ENCODE measurements around the gene UBE2F. TPM values are rescaled to one million over a fixed set of nuclear protein-coding genes. Genes with fewer than 3 reads are reported as not detected.

The UBE2F gene
- total RNA-seq, 1 experiment from 2014 or later: 116 TPM

DNA sequence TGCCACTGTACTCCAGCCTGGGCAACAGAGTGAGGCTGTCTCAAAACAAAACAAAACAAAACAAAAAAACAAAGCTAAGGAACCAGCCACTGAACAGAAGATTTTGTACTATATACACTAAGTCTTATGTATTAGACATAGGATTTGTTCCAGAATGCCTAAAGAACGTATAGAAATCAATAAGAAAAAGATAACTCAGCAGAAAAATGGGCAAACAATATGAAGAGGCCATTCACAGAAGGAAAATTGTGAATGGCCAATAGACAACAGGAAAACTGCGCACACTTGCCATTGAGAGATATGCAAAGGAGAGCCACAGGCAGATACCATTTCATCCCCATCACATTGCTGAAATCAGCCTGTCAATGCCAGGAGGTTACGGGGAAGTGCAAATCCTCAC, 14.9 kb upstream of the UBE2F start:
- BruUV-seq (replicated peaks): no TSS peak
- POLR2A ChIA-PET: interaction anchor here (0.7 kb wide), 2 partner anchors 15 to 87 kb away, joined by 3 read pairs; no protein-coding TSS in a partner anchor
- no peaks in the 10 kb centered on the region for H3K36me3 Mint-ChIP-seq (ENCODE audit: insufficient read depth, unreplicated experiment)
- H3K9me3 Mint-ChIP-seq (ENCODE audit: unreplicated experiment): peaks cover 4% of the 10 kb centered on the region
- no peak overlapping the region for H3K4me3 Mint-ChIP-seq (ENCODE audit: unreplicated experiment)
- no peak overlapping the region for H3K27ac Mint-ChIP-seq (ENCODE audit: low read depth, unreplicated experiment)
- no peaks in the 10 kb centered on the region for H3K27me3 Mint-ChIP-seq (ENCODE audit: insufficient read depth, unreplicated experiment)
- CTCF ChIA-PET: no interaction called here
- TF ChIP-seq, protein P1, sequence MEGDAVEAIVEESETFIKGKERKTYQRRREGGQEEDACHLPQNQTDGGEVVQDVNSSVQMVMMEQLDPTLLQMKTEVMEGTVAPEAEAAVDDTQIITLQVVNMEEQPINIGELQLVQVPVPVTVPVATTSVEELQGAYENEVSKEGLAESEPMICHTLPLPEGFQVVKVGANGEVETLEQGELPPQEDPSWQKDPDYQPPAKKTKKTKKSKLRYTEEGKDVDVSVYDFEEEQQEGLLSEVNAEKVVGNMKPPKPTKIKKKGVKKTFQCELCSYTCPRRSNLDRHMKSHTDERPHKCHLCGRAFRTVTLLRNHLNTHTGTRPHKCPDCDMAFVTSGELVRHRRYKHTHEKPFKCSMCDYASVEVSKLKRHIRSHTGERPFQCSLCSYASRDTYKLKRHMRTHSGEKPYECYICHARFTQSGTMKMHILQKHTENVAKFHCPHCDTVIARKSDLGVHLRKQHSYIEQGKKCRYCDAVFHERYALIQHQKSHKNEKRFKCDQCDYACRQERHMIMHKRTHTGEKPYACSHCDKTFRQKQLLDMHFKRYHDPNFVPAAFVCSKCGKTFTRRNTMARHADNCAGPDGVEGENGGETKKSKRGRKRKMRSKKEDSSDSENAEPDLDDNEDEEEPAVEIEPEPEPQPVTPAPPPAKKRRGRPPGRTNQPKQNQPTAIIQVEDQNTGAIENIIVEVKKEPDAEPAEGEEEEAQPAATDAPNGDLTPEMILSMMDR (IDR thresholded peaks at IDR 0.05; ENCODE audit: unreplicated experiment): no peak
- no peak for DNase-seq (ENCODE audit: unreplicated experiment)
- intact Hi-C loops (cut with micrococcal nuclease): no loop called here
- no peaks in the 10 kb centered on the region for H3K4me1 Mint-ChIP-seq (ENCODE audit: insufficient read depth, unreplicated experiment)

DNA sequence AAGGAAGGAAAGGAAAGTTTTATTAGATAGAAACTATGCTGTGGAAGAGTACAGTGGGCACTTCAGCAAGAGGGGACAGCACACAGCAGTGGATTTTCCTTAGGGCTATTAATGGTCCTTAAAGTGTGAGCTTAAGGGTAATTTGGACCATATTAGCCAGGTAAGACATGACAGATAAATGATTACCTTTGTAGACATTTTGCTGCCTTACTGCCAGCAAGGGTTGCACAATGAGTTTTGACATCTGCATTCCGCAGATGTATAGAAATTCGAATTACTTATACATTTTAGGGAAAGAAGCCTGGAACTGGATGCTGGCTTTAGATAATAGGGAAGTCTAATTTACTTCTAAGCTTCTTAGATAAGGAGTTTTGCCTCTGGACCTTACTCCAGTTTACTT, 14.0 kb upstream of the UBE2F start:
- BruUV-seq (replicated peaks): no TSS peak
- Mint-ChIP-seq H3K27me3 (ENCODE audit: insufficient read depth, unreplicated experiment) (no peaks in the 10 kb centered on the region), H3K4me3 (ENCODE audit: unreplicated experiment) (no peak overlapping the region), H3K36me3 (ENCODE audit: insufficient read depth, unreplicated experiment) (no peaks in the 10 kb centered on the region), H3K4me1 (ENCODE audit: insufficient read depth, unreplicated experiment) (peaks cover 6% of the 10 kb centered on the region), H3K9me3 (ENCODE audit: unreplicated experiment) (no peaks in the 10 kb centered on the region), H3K27ac (ENCODE audit: low read depth, unreplicated experiment) (no peak overlapping the region)
- intact Hi-C loops (cut with micrococcal nuclease): no loop called here
- CTCF ChIA-PET: no interaction called here
- TF ChIP-seq, protein P1 (IDR thresholded peaks at IDR 0.05; ENCODE audit: unreplicated experiment): no peak
- DNase-seq (ENCODE audit: unreplicated experiment): no peak
- POLR2A ChIA-PET: interaction anchor here (0.6 kb wide), 1 partner anchor 10 kb away, joined by 4 read pairs; no protein-coding TSS in a partner anchor

DNA sequence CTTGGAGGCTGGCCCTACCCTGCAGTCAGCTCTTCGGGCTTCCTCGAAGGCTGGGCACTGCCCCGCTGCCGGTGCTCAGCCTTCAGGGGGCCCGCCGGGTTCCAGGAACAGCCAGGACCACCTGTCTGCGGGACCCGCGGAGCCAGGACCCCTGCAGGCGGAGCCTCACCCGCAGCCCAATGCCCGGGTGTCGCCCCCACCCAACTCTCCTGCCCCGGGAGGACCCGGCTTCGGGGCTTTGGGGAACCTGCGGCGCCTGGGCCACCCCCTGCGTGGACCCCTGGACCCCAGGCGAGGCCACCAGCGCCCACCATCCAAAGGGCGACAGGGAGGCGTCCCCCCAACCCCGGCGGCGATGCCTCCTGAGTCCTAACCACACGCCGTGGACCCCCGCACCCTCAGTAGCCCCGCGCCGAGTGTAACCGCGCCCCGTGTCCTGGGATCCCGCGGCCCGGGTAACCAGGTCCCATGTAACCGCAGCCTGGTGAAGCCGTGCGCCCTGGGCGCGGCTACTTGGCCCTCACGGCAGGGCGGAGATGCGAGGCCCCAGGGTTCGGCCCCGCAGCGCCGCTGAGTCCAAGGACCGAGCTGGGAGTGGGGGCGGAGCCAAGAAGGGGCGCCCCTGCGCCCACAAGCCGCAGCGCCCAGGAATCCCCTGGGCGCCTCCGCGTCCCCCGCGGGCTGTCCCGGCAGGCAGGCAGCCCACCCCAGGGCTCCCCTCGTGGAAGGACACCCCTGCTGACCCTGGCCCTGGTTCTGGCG, 11.0 kb upstream of the UBE2F start:
- ChIA-PET POLR2A (interaction anchor here (1.0 kb wide), 1 partner anchor 57 kb away, joined by 3 read pairs; no protein-coding TSS in a partner anchor), CTCF (no interaction called here)
- H3K4me1 Mint-ChIP-seq (ENCODE audit: insufficient read depth, unreplicated experiment): peaks cover 6% of the 10 kb centered on the region
- H3K9me3 Mint-ChIP-seq (ENCODE audit: unreplicated experiment): no peaks in the 10 kb centered on the region
- no peak overlapping the region for H3K27ac Mint-ChIP-seq (ENCODE audit: low read depth, unreplicated experiment)
- TF ChIP-seq, protein P1 (IDR thresholded peaks at IDR 0.05; ENCODE audit: unreplicated experiment): no peak
- H3K36me3 Mint-ChIP-seq (ENCODE audit: insufficient read depth, unreplicated experiment): no peaks in the 10 kb centered on the region
- H3K4me3 Mint-ChIP-seq (ENCODE audit: unreplicated experiment): no peak overlapping the region
- no peak for DNase-seq (ENCODE audit: unreplicated experiment)
- intact Hi-C loops (cut with micrococcal nuclease): no loop called here
- BruUV-seq (replicated peaks): no TSS peak
- no peaks in the 10 kb centered on the region for H3K27me3 Mint-ChIP-seq (ENCODE audit: insufficient read depth, unreplicated experiment)

DNA sequence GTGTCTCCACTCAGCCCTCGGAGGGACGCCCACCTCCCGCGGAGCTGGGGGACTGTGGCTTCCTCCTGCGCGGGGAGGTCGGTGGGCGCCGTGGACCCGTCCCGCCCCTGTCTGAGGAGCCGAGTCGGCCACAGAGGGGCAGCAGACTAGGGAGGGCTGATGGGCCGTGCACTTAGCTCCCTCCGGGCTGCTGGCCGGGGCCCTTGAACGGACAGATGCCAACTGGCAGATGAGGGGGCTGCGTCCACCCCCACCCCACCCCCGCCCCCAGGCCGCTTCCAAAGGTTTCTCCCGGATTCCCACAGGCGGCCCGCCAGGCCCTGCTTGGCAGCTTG, 10.4 kb upstream of the UBE2F start:
- CTCF ChIA-PET: interaction anchor here (0.7 kb wide), 1 partner anchor 34 kb away, joined by 3 read pairs; no protein-coding TSS in a partner anchor
- H3K36me3 Mint-ChIP-seq (ENCODE audit: insufficient read depth, unreplicated experiment): no peaks in the 10 kb centered on the region
- intact Hi-C loops (cut with micrococcal nuclease): no loop called here
- H3K27ac Mint-ChIP-seq (ENCODE audit: low read depth, unreplicated experiment): no peak overlapping the region
- no peak for DNase-seq (ENCODE audit: unreplicated experiment)
- POLR2A ChIA-PET: no interaction called here
- no peaks in the 10 kb centered on the region for H3K9me3 Mint-ChIP-seq (ENCODE audit: unreplicated experiment)
- no TSS peak for BruUV-seq (replicated peaks)
- peaks cover 6% of the 10 kb centered on the region for H3K4me1 Mint-ChIP-seq (ENCODE audit: insufficient read depth, unreplicated experiment)
- TF ChIP-seq, protein P1 (IDR thresholded peaks at IDR 0.05; ENCODE audit: unreplicated experiment): no peak
- H3K27me3 Mint-ChIP-seq (ENCODE audit: insufficient read depth, unreplicated experiment): no peaks in the 10 kb centered on the region
- H3K4me3 Mint-ChIP-seq (ENCODE audit: unreplicated experiment): no peak overlapping the region

Data from MCF 10A (cell line).